ENCODE data around the gene SSRP1. TPM values are rescaled to one million over a fixed set of nuclear protein-coding genes. Genes with fewer than 3 reads are reported as not detected.

SSRP1 gene
- total and polyA plus RNA-seq, 9 of the 15 experiments (the other 6 are each of a cell fraction or from before 2014, with no cell fraction given): 91.1 to 416 (median 245) TPM

GRCh38 chr11:57335343-57336110, at the start of gene SSRP1 (continued):
- TF ChIP-seq, protein P1, sequence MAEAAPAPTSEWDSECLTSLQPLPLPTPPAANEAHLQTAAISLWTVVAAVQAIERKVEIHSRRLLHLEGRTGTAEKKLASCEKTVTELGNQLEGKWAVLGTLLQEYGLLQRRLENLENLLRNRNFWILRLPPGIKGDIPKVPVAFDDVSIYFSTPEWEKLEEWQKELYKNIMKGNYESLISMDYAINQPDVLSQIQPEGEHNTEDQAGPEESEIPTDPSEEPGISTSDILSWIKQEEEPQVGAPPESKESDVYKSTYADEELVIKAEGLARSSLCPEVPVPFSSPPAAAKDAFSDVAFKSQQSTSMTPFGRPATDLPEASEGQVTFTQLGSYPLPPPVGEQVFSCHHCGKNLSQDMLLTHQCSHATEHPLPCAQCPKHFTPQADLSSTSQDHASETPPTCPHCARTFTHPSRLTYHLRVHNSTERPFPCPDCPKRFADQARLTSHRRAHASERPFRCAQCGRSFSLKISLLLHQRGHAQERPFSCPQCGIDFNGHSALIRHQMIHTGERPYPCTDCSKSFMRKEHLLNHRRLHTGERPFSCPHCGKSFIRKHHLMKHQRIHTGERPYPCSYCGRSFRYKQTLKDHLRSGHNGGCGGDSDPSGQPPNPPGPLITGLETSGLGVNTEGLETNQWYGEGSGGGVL (CRISPR knock-in tag; IDR thresholded peaks at IDR 0.05): no peak
- TF ChIP-seq NCOA1 (IDR thresholded peaks at IDR 0.05; ENCODE audit: low read depth) (0 out of 2 replicates have a peak, but pooled peaks have one; percentile 12), ZNF639 (CRISPR knock-in tag; conservative IDR thresholded peaks at IDR 0.05 in 1 of 2, IDR thresholded peaks at IDR 0.05 in 1 of 2) (peak in 1 of 2 experiments; percentile 94; a peak in 2 of 4 replicates), ZC3H8 (IDR thresholded peaks at IDR 0.05) (no peak), POLR2A (conservative IDR thresholded peaks at IDR 0.05) (peak; percentile 69), ARHGAP35 (IDR thresholded peaks at IDR 0.05; ENCODE audit: partially characterized antibody) (no peak), MAFK (IDR thresholded peaks at IDR 0.05; ENCODE audit: low read length) (no peak), MIER1 (IDR thresholded peaks at IDR 0.05; ENCODE audit: low read depth) (no peak), ZNF197 (CRISPR knock-in tag; IDR thresholded peaks at IDR 0.05; ENCODE audit: low read depth) (no peak), SREBF1 (IDR thresholded peaks at IDR 0.05; ENCODE audit: borderline replicate concordance, low read depth, low read length) (no peak), ELF4 (CRISPR knock-in tag; IDR thresholded peaks at IDR 0.05) (no peak), DACH1 (IDR thresholded peaks at IDR 0.05; ENCODE audit: partially characterized antibody) (no peak), PPARD (CRISPR knock-in tag; IDR thresholded peaks at IDR 0.05) (no peak), SMAD2 (IDR thresholded peaks at IDR 0.05; ENCODE audit: low read depth, low read length) (no peak), RBM25 (IDR thresholded peaks at IDR 0.05; ENCODE audit: low read depth, low read length, severe bottlenecking) (no peak), MAX (CRISPR knock-in tag; IDR thresholded peaks at IDR 0.05) (no peak), COPS2 (conservative IDR thresholded peaks at IDR 0.05) (no peak), RBM14 (IDR thresholded peaks at IDR 0.05; ENCODE audit: borderline replicate concordance, insufficient read depth, low read depth, low read length) (no peak), BRD4 (IDR thresholded peaks at IDR 0.05) (no peak), TRIM24 (IDR thresholded peaks at IDR 0.05) (no peak), RBM22 (IDR thresholded peaks at IDR 0.05; ENCODE audit: low read depth, low read length, poor library complexity, severe bottlenecking) (no peak), KDM4B (IDR thresholded peaks at IDR 0.05; ENCODE audit: borderline replicate concordance in 2 of 2, low read depth in 1 of 2) (0 out of 4 replicates have a peak, but pooled peaks of 1 of the 2 experiments have one; percentile 29), MEIS2 (IDR thresholded peaks at IDR 0.05; ENCODE audit: partially characterized antibody) (no peak), ZNF717 (CRISPR knock-in tag; IDR thresholded peaks at IDR 0.05) (no peak), ZNF212 (CRISPR knock-in tag; IDR thresholded peaks at IDR 0.05) (no peak)
- TF ChIP-seq, protein P2, sequence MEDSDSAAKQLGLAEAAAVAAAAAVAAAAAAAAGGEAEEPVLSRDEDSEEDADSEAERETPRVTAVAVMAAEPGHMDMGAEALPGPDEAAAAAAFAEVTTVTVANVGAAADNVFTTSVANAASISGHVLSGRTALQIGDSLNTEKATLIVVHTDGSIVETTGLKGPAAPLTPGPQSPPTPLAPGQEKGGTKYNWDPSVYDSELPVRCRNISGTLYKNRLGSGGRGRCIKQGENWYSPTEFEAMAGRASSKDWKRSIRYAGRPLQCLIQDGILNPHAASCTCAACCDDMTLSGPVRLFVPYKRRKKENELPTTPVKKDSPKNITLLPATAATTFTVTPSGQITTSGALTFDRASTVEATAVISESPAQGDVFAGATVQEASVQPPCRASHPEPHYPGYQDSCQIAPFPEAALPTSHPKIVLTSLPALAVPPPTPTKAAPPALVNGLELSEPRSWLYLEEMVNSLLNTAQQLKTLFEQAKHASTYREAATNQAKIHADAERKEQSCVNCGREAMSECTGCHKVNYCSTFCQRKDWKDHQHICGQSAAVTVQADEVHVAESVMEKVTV (CRISPR knock-in tag; IDR thresholded peaks at IDR 0.05): no peak

All from K562 (cell line).